ENCODE data around the gene EMC8. TPM values are rescaled to one million over a fixed set of nuclear protein-coding genes. Genes with fewer than 3 reads are reported as not detected.

The EMC8 gene
- total and polyA plus RNA-seq, 2 of the 8 experiments (the other 6 are each of a cell fraction or from before 2014, with no cell fraction given), result 52.2 to 69.7 TPM

- Histone ChIP-seq H3K18ac (ENCODE audit: extremely low read depth, low read length) (no peak overlapping the region), H3K4me3 (ENCODE audit: extremely low read depth in 1 of 4, insufficient read depth in 2 of 4, low read depth in 3 of 4, low read length in 4 of 4) (no peak overlapping the region), H2BK12ac (ENCODE audit: low read depth, low read length) (no peak overlapping the region), H3K23ac (ENCODE audit: insufficient read length) (no peak overlapping the region), H3K79me2 (ENCODE audit: control insufficient read depth in 1 of 2, insufficient read depth in 2 of 2, low read length in 2 of 2) (no peaks in the 10 kb centered on the region), H3K23me2 (ENCODE audit: low read depth, low read length) (peaks cover 4% of the 10 kb centered on the region; the same call in 1 of the 2 replicates), H2AFZ (ENCODE audit: low read length) (no peak overlapping the region), H3K4me2 (ENCODE audit: insufficient read depth in 1 of 2, low read depth in 2 of 2, low read length in 2 of 2) (no peak overlapping the region), H2BK15ac (ENCODE audit: low read length) (peak overlapping the region; percentile 31; the same call in 1 of the 2 replicates), H4K5ac (ENCODE audit: insufficient read length, low read depth, low read length) (no peak overlapping the region), H3K9ac (replicated peaks in 1 of 4; ENCODE audit: extremely low read depth in 1 of 4, low read depth in 3 of 4, low read length in 3 of 4) (no peak overlapping the region), H2BK5ac (ENCODE audit: low read depth, low read length) (no peak overlapping the region), H2BK120ac (replicated peaks; ENCODE audit: low read depth, low read length) (no peak overlapping the region), H3K27me3 (replicated peaks in 1 of 4; ENCODE audit: control insufficient read depth in 3 of 4, extremely low read depth in 1 of 4, insufficient read depth in 3 of 4, low read length in 3 of 4) (peaks cover 3 to 34% (median 22%) of the 10 kb centered on the region in 4 experiments), H3K56ac (replicated peaks; ENCODE audit: insufficient read length, low read depth, low read length) (no peak overlapping the region), H4K8ac (ENCODE audit: extremely low read depth, insufficient read depth, low read length) (no peak overlapping the region), H3K27ac (ENCODE audit: low read depth, low read length) (no peak overlapping the region), H4K20me1 (replicated peaks in 1 of 2; ENCODE audit: control insufficient read depth in 1 of 2, insufficient read depth in 2 of 2, low read length in 2 of 2) (peaks cover 0 to 3% of the 10 kb centered on the region in 2 experiments), H3K4me1 (replicated peaks in 1 of 4; ENCODE audit: control insufficient read depth in 3 of 4, insufficient read depth in 4 of 4, low read length in 3 of 4) (peaks cover 0 to 29% (median 21%) of the 10 kb centered on the region in 4 experiments; a peak in 6 of 7 replicates), H3K36me3 (ENCODE audit: control insufficient read depth in 2 of 4, insufficient read depth in 4 of 4, low read length in 3 of 4) (no peaks in the 10 kb centered on the region), H3K14ac (ENCODE audit: insufficient read length) (no peak overlapping the region), H3K9me3 (ENCODE audit: insufficient read depth in 2 of 2, low read depth in 1 of 2, low read length in 1 of 2) (no peaks in the 10 kb centered on the region), H2AK5ac (ENCODE audit: low read depth, low read length) (no peak overlapping the region), H4K91ac (replicated peaks; ENCODE audit: insufficient read length, low read length) (no peak overlapping the region), H2BK20ac (ENCODE audit: low read length) (no peak overlapping the region), H3K79me1 (ENCODE audit: low read depth, low read length) (no peaks in the 10 kb centered on the region), H3K4ac (replicated peaks; ENCODE audit: insufficient read length, low read depth, low read length) (no peak overlapping the region)
- 82% methylated on average over 7 of the region's 7 CpGs; no CpG with 5 or more reads in 1 of the 2 experiments for WGBS, 2 experiments (ENCODE audit: extremely low coverage in 1 of 2, insufficient coverage in 1 of 2, insufficient read length in 1 of 2, insufficient replicate concordance in 2 of 2, low coverage in 1 of 2, low lambda C conversion rate in 2 of 2, missing lambda C conversion rate in 1 of 2)
- ChIA-PET CTCF (ENCODE audit: partially characterized antibody) (interaction anchor here (0.6 to 2.0 kb wide), 7 partner anchors 11 to 1323 kb away, joined by 3 to 5 read pairs (median 3); no protein-coding TSS in a partner anchor), POLR2A (ENCODE audit: partially characterized antibody) (no interaction called here)
- no peak for TF ChIP-seq POU5F1 (IDR thresholded peaks at IDR 0.05; ENCODE audit: low read depth, low read length)
- TF ChIP-seq EP300 (IDR thresholded peaks at IDR 0.05; ENCODE audit: borderline replicate concordance in 1 of 2, low read depth in 2 of 2, low read length in 2 of 2), result no peak
- no peak for TF ChIP-seq YY1 (IDR thresholded peaks at IDR 0.05; ENCODE audit: low read depth, low read length)
- TF ChIP-seq MAX (IDR thresholded peaks at IDR 0.05), result no peak
- no peak for TF ChIP-seq SAP30 (IDR thresholded peaks at IDR 0.05; ENCODE audit: insufficient read depth, insufficient replicate concordance, low read length)
- TF ChIP-seq RFX5 (IDR thresholded peaks at IDR 0.05; ENCODE audit: borderline replicate concordance, low read depth, low read length), result no peak
- no peak for TF ChIP-seq HDAC6 (IDR thresholded peaks at IDR 0.05; ENCODE audit: low read depth, low read length)
- DNase-seq (ENCODE audit: low read depth in 1 of 2, low spot score in 2 of 2) (no peak), FAIRE-seq (no peak)
Observed at GRCh38 chr16:85753976-85754375, 45.4 kb downstream of the EMC8 start.

Data from H1 (cell line).